Measurements from ENCODE around the gene CCDC195. TPM values are rescaled to one million over a fixed set of nuclear protein-coding genes. Genes with fewer than 3 reads are reported as not detected.

The CCDC195 gene
- total and polyA plus RNA-seq, 2 of the 4 experiments (the other 2 are of a cell fraction): not detected

- ATAC-seq (ENCODE audit: low read depth): no peak
- Histone ChIP-seq H3K4me2 (ENCODE audit: low read depth, low read length) (no peak overlapping the region), H3K18ac (ENCODE audit: low read depth, low read length) (no peak overlapping the region), H3K56ac (ENCODE audit: extremely low read depth, insufficient read depth, low read length) (no peak overlapping the region), H3K79me1 (ENCODE audit: low read depth in 1 of 2, low read length in 2 of 2) (no peaks in the 10 kb centered on the region), H2AFZ (replicated peaks; ENCODE audit: low read length, poor library complexity) (no peak overlapping the region), H3K4ac (ENCODE audit: low read depth, low read length) (no peak overlapping the region), H2BK5ac (ENCODE audit: low read depth, low read length, poor library complexity, severe bottlenecking) (no peak overlapping the region), H3K27ac (ENCODE audit: insufficient read depth, low read length) (no peak overlapping the region), H3K36me3 (ENCODE audit: control insufficient read depth, insufficient read depth, low read length) (no peaks in the 10 kb centered on the region), H4K20me1 (ENCODE audit: insufficient read depth, low read length) (no peaks in the 10 kb centered on the region), H2BK120ac (ENCODE audit: low read depth, low read length) (no peak overlapping the region), H2AK5ac (ENCODE audit: low read depth, low read length) (no peak overlapping the region), H4K5ac (ENCODE audit: low read depth, low read length) (no peak overlapping the region), H3K4me1 (ENCODE audit: control insufficient read depth, insufficient read depth, low read length) (no peaks in the 10 kb centered on the region), H4K91ac (ENCODE audit: insufficient read depth, low read depth, low read length) (no peak overlapping the region), H2BK15ac (ENCODE audit: low read depth, low read length) (no peak overlapping the region), H3K9ac (ENCODE audit: low read depth, low read length) (no peak overlapping the region), H2AK9ac (replicated peaks; ENCODE audit: low read depth, low read length, poor library complexity) (no peak overlapping the region), H2BK20ac (ENCODE audit: low read depth, low read length) (no peak overlapping the region), H3K9me3 (ENCODE audit: control insufficient read depth, insufficient read depth, low read length) (peaks cover 7% of the 10 kb centered on the region), H4K8ac (ENCODE audit: low read depth in 2 of 2, low read length in 2 of 2) (no peak overlapping the region), H3K4me3 (ENCODE audit: insufficient read depth, low read depth, low read length) (no peak overlapping the region), H3K9me1 (ENCODE audit: insufficient read depth, low read length) (no peaks in the 10 kb centered on the region), H3K23ac (ENCODE audit: low read depth, low read length) (no peak overlapping the region), H3K14ac (replicated peaks; ENCODE audit: low read depth, low read length) (no peak overlapping the region), H3K27me3 (ENCODE audit: control insufficient read depth, insufficient read depth, low read length) (no peaks in the 10 kb centered on the region)
- DNase-seq: no peak
- no peak for TF ChIP-seq CTCF (conservative IDR thresholded peaks at IDR 0.05; ENCODE audit: low read depth, low read length)
- no peak for TF ChIP-seq RAD21 (IDR thresholded peaks at IDR 0.05; ENCODE audit: low read length)
- TF ChIP-seq RFX5 (IDR thresholded peaks at IDR 0.05; ENCODE audit: low read depth, low read length): no peak
- intact Hi-C loops (cut with micrococcal nuclease) (no loop called here), in situ Hi-C loops (cut with MboI; ENCODE audit: low sequenced_read_pairs) (no loop called here), dilution Hi-C loops (cut with HindIII; ENCODE audit: low sequenced_read_pairs, unreplicated experiment) (no loop called here)
- 20% methylated on average over 1 of the region's 1 CpG; no CpG with 5 or more reads in 1 of the 2 experiments for WGBS, 2 experiments (ENCODE audit: extremely low coverage in 2 of 2, insufficient read length in 1 of 2)
- CTCF ChIA-PET: no interaction called here
- POLR2A ChIA-PET (ENCODE audit: unreplicated experiment): no interaction called here
- no TSS peak for BruUV-seq (replicated peaks)
Measured at GRCh38 chr2:224731665-224732064, 15.5 kb upstream of the CCDC195 start.

Data from IMR-90 (cell line).